Neural progenitor cell (in vitro differentiated cells): Measurements from ENCODE around the gene GAS2L3.

Experiments
- CTCF ChIP-seq: fragments of 200-600 bp; sonication (generic); IDR thresholded peaks from 2 replicates; pipeline ENCODE4 v1.5.1; 2017; ENCODE audit warnings: antibody characterized with exemption, mild to moderate bottlenecking
- EZH2 ChIP-seq: fragments of 200-600 bp; sonication (generic); IDR thresholded peaks from 2 replicates; pipeline ENCODE4 v1.6.1; 2017; ENCODE audit warnings: antibody characterized with exemption, mild to moderate bottlenecking, moderate library complexity

- TF ChIP-seq CTCF (no peak), EZH2 (no peak)
Observed at GRCh38 chr12:100576331-100577036, 3.0 kb downstream of the GAS2L3 start.
